Measurements from ENCODE around the gene EPB41L1. TPM values are rescaled to one million over a fixed set of nuclear protein-coding genes. Genes with fewer than 3 reads are reported as not detected.

Gene EPB41L1
- total RNA-seq, 2 donors from 2014 or later = 17.5 to 18.1 TPM

GRCh38 chr20:36238153-36238552 is 83.6 kb downstream of the EPB41L1 start:
- Histone ChIP-seq H3K4me3 (no peak overlapping the region), H3K27ac (no peak overlapping the region)
- TF ChIP-seq CTCF (IDR thresholded peaks at IDR 0.05) = no peak

GRCh38 chr20:36238760-36239159 is 84.2 kb downstream of the EPB41L1 start:
- no peaks in the 10 kb centered on the region for H3K27me3 ChIP-seq
- TF ChIP-seq CTCF (IDR thresholded peaks at IDR 0.05) = no peak
- H3K36me3 ChIP-seq = peaks cover 38% of the 10 kb centered on the region
- DNase-seq (ENCODE audit: low spot score) = no peak
- no peak overlapping the region for H3K27ac ChIP-seq
- no peak overlapping the region for H3K4me3 ChIP-seq
- H3K9me3 ChIP-seq = no peaks in the 10 kb centered on the region
- peaks cover 0 to 13% of the 10 kb centered on the region in 2 donors for H3K4me1 ChIP-seq

More at GRCh38 chr20:36238153-36238552, 83.6 kb downstream of the EPB41L1 start:
- H3K27me3 ChIP-seq = no peaks in the 10 kb centered on the region
- peaks cover 0 to 13% of the 10 kb centered on the region in 2 donors for H3K4me1 ChIP-seq
- H3K36me3 ChIP-seq = peaks cover 32% of the 10 kb centered on the region
- no peaks in the 10 kb centered on the region for H3K9me3 ChIP-seq
- no peak for DNase-seq (ENCODE audit: low spot score)

GRCh38 chr20:36240076-36240475 is 85.5 kb downstream of the EPB41L1 start:
- Histone ChIP-seq H3K27ac (no peak overlapping the region), H3K27me3 (no peaks in the 10 kb centered on the region), H3K4me3 (no peak overlapping the region), H3K9me3 (no peaks in the 10 kb centered on the region), H3K4me1 (peaks cover 0 to 13% of the 10 kb centered on the region in 2 donors), H3K36me3 (peaks cover 50% of the 10 kb centered on the region)
- no peak for DNase-seq (ENCODE audit: low spot score)
- no peak for TF ChIP-seq CTCF (IDR thresholded peaks at IDR 0.05)

GRCh38 chr20:36241678-36242077 is 87.1 kb downstream of the EPB41L1 start:
- TF ChIP-seq CTCF (IDR thresholded peaks at IDR 0.05) = no peak
- DNase-seq (ENCODE audit: low spot score) = no peak
- Histone ChIP-seq H3K4me3 (no peak overlapping the region), H3K27me3 (no peaks in the 10 kb centered on the region), H3K4me1 (peaks cover 0 to 8% of the 10 kb centered on the region in 2 donors), H3K36me3 (peaks cover 66% of the 10 kb centered on the region), H3K9me3 (no peaks in the 10 kb centered on the region), H3K27ac (no peak overlapping the region)

- Histone ChIP-seq H3K9me3 (no peaks in the 10 kb centered on the region), H3K4me1 (no peaks in the 10 kb centered on the region), H3K36me3 (peaks cover 85% of the 10 kb centered on the region), H3K27me3 (no peaks in the 10 kb centered on the region), H3K4me3 (no peak overlapping the region), H3K27ac (no peak overlapping the region)
- TF ChIP-seq CTCF (IDR thresholded peaks at IDR 0.05) = no peak
- no peak for DNase-seq (ENCODE audit: low spot score)
Measured at GRCh38 chr20:36243726-36244125, 89.2 kb downstream of the EPB41L1 start.

- Histone ChIP-seq H3K4me1 (peaks cover 0 to 5% of the 10 kb centered on the region in 2 donors), H3K9me3 (no peaks in the 10 kb centered on the region), H3K27me3 (no peaks in the 10 kb centered on the region), H3K27ac (no peak overlapping the region), H3K4me3 (no peak overlapping the region), H3K36me3 (peaks cover 77% of the 10 kb centered on the region)
- DNase-seq (ENCODE audit: low spot score) = no peak
- TF ChIP-seq CTCF (IDR thresholded peaks at IDR 0.05) = no peak
Measured at GRCh38 chr20:36246401-36246800, 91.9 kb downstream of the EPB41L1 start.
